Endothelial cell of umbilical vein (primary cell): Measurements from ENCODE around the gene ARMC3. TPM values are rescaled to one million over a fixed set of nuclear protein-coding genes. Genes with fewer than 3 reads are reported as not detected.

Experiments
- BruUV-seq: library from RNA; stranded (reverse); fragments of 400-500 nt; replicated peaks from 2 replicates; lab custom pipeline; 2021; lab: Mats Ljungman, UMichigan
- CTCF ChIA-PET: fragments of 300-600, 350-600 bp; sonication (Branson Sonifier 250); formaldehyde crosslinking; loops from one replicate; lab custom pipeline; 2021; ENCODE audit warnings: antibody characterized with exemption, inconsistent platforms; lab: Charles Lee
- POLR2A ChIA-PET: fragments of 300-600, 350-600 bp; sonication (Branson Sonifier 250); formaldehyde crosslinking; loops from one replicate; lab custom pipeline; 2021; ENCODE audit warnings: antibody characterized with exemption, inconsistent platforms; lab: Charles Lee
- DNase-seq: peaks from one replicate; pipeline ENCODE4 v3.0.0-alpha.2; 2011; ENCODE audit warnings: low read depth, low spot score
- FAIRE-seq: peaks from 2 replicates; lab custom pipeline; 2011; peaks lifted over from hg19 to GRCh38; lab: Jason Lieb, UNC
- H2AFZ ChIP-seq: 2 replicates; pipeline ENCODE4 v1.6.0; 2012; ENCODE audit warnings: low read depth, low read length, control low read depth, inconsistent platforms
- H3K27ac ChIP-seq: 2 replicates; pipeline ENCODE4 v1.5.1; 2011; ENCODE audit warnings: low read depth, mild to moderate bottlenecking, control low read depth, low read length, moderate library complexity; ENCODE audit not compliant: insufficient read depth
- H3K27me3 ChIP-seq, 2 experiments: 2 replicates each; pipeline versions ENCODE4 v1.6.0 to v1.6.1; 2011; ENCODE audit warnings: low read length in 2 of 2, mixed read lengths in 1 of 2; ENCODE audit not compliant: control insufficient read depth in 2 of 2, insufficient read depth in 2 of 2
- H3K36me3 ChIP-seq, 2 experiments: 2 replicates in 1 of 2; 3 replicates in 1 of 2; pipeline ENCODE4 v1.5.1; 2011; ENCODE audit warnings: low read length in 2 of 2, mild to moderate bottlenecking in 1 of 2, moderate library complexity in 1 of 2; ENCODE audit not compliant: control insufficient read depth in 2 of 2, insufficient read depth in 2 of 2; ENCODE audit errors: extremely low read depth in 1 of 2
- H3K4me1 ChIP-seq: 3 replicates; pipeline ENCODE4 v1.5.1; 2011; ENCODE audit warnings: mild to moderate bottlenecking, low read length; ENCODE audit not compliant: control insufficient read depth, insufficient read depth; ENCODE audit errors: extremely low read depth
- H3K4me2 ChIP-seq: 2 replicates; pipeline ENCODE4 v1.6.1; 2011; ENCODE audit warnings: low read length, control low read depth, mixed read lengths; ENCODE audit not compliant: insufficient read depth
- H3K4me3 ChIP-seq, 3 experiments: fragments of 200-600 bp in 1 of 3; sonication (generic), shearing (Covaris generic) in 1 of 3; replicated peaks in 1 of 3; 2 replicates each; pipeline ENCODE4 v1.5.1; 2011 to 2016; ENCODE audit warnings: control low read depth in 3 of 3, low read length in 3 of 3, mild to moderate bottlenecking in 2 of 3, inconsistent platforms in 1 of 3, low read depth in 1 of 3, moderate library complexity in 1 of 3; ENCODE audit not compliant: insufficient read depth in 1 of 3
- H3K79me2 ChIP-seq: 2 replicates; pipeline ENCODE4 v1.6.0; 2012; ENCODE audit warnings: low read length, inconsistent platforms; ENCODE audit not compliant: control insufficient read depth, insufficient read depth
- H3K9ac ChIP-seq: replicated peaks from 2 replicates; pipeline ENCODE3; 2011; ENCODE audit warnings: low read length, control low read depth; ENCODE audit not compliant: insufficient read depth; ENCODE audit errors: extremely low read depth
- H3K9me1 ChIP-seq: replicated peaks from 3 replicates; pipeline ENCODE4 v1.6.0; 2011; ENCODE audit warnings: mild to moderate bottlenecking, low read length; ENCODE audit not compliant: control insufficient read depth, insufficient read depth; ENCODE audit errors: extremely low read depth
- H3K9me3 ChIP-seq: replicated peaks from 2 replicates; pipeline ENCODE4 v1.5.1; 2012; ENCODE audit warnings: low read length, inconsistent platforms; ENCODE audit not compliant: control insufficient read depth, insufficient read depth
- H4K20me1 ChIP-seq: replicated peaks from 2 replicates; pipeline ENCODE3; 2011; ENCODE audit warnings: mild to moderate bottlenecking, low read length; ENCODE audit not compliant: control insufficient read depth, insufficient read depth; ENCODE audit errors: extremely low read depth
- CTCF ChIP-seq, 2 donors: IDR thresholded peaks; 1 replicate in 1 of 2; 2 replicates in 1 of 2; pipeline ENCODE4 v1.5.1; 2011; ENCODE audit warnings: low read length in 2 of 2, mild to moderate bottlenecking in 2 of 2, moderate library complexity in 2 of 2, control low read depth in 1 of 2, inconsistent platforms in 1 of 2, low read depth in 1 of 2; ENCODE audit not compliant: insufficient read depth in 1 of 2; ENCODE audit errors: extremely low read depth in 1 of 2
- EZH2 ChIP-seq: IDR thresholded peaks from 2 replicates; pipeline ENCODE4 v1.6.1; 2012; ENCODE audit warnings: borderline replicate concordance, low read depth, mild to moderate bottlenecking, moderate library complexity, low read length, inconsistent platforms; ENCODE audit not compliant: severe bottlenecking
- FOS ChIP-seq: IDR thresholded peaks from 2 replicates; pipeline ENCODE4 v1.6.1; 2011; ENCODE audit warnings: mild to moderate bottlenecking, low read length, moderate library complexity, borderline replicate concordance; ENCODE audit not compliant: insufficient read depth
- GATA2 ChIP-seq: IDR thresholded peaks from 2 replicates; pipeline ENCODE4 v1.7.0; 2011; ENCODE audit warnings: low read depth, mild to moderate bottlenecking, moderate library complexity, mixed read lengths, low read length; ENCODE audit not compliant: insufficient read length, insufficient read depth
- JUN ChIP-seq: IDR thresholded peaks from 2 replicates; pipeline ENCODE4 v1.6.1; 2011; ENCODE audit warnings: borderline replicate concordance, low read depth; ENCODE audit not compliant: insufficient read length, insufficient read depth
- MAX ChIP-seq: IDR thresholded peaks from 2 replicates; pipeline ENCODE4 v1.6.1; 2011; ENCODE audit not compliant: insufficient read depth, insufficient read length
- MYC ChIP-seq: IDR thresholded peaks from one replicate; pipeline ENCODE4 v1.6.1; 2011; ENCODE audit warnings: mild to moderate bottlenecking, low read depth, low read length
- POLR2A ChIP-seq: IDR thresholded peaks from 2 replicates; pipeline ENCODE4 v1.6.1; 2012; ENCODE audit warnings: low read depth, mild to moderate bottlenecking, control low read depth, low read length
- POLR2AphosphoS5 ChIP-seq: IDR thresholded peaks from 2 replicates; pipeline ENCODE4 v1.6.1; 2012; ENCODE audit warnings: low read depth, mild to moderate bottlenecking, control low read depth, low read length, moderate library complexity; ENCODE audit not compliant: insufficient read depth
- dilution Hi-C: fragments of 300-500 bp; cut with MboI; formaldehyde crosslinking; loops from one replicate; pipeline ENCODE4 v1.15.0; 2019; ENCODE audit warnings: low sequenced_read_pairs; ENCODE audit not compliant: extremely low pct_ligation_motif_present
- intact Hi-C: fragments of 100-400 bp; cut with micrococcal nuclease; formaldehyde crosslinking; loops from one replicate; pipeline ENCODE4 v1.10.0; 2022
- polyA plus RNA-seq, 4 experiments: library from polyadenylated mRNA; depleted of rRNA in 3 of 4; stranded (reverse) in 3 of 4; unstranded in 1 of 4; fragments of >200 nt; gene quantifications; 2 replicates each; pipeline versions ENCODE4 v1.2.1 to v1.2.3, GENCODE V29; 2011 to 2012; ENCODE audit warnings: missing spikeins in 1 of 4
- total RNA-seq: library from RNA; stranded (reverse); gene quantifications from 2 replicates; pipeline ENCODE4 v1.2.3, GENCODE V29; 2021

ARMC3 gene
- total and polyA plus RNA-seq, 2 donors (not counting 3 experiments of a cell fraction or from before 2014, with no cell fraction given), result not detected

GRCh38 chr10:22958338-22958737 lies 30.5 kb downstream of the ARMC3 start:
- no TSS peak for BruUV-seq
- Histone ChIP-seq H3K9ac (no peak overlapping the region), H2AFZ (no peak overlapping the region), H3K27me3 (peaks cover 0 to 2% of the 10 kb centered on the region in 2 experiments), H3K9me1 (peaks cover 3% of the 10 kb centered on the region), H3K9me3 (no peaks in the 10 kb centered on the region), H3K79me2 (no peaks in the 10 kb centered on the region), H3K4me2 (no peak overlapping the region), H4K20me1 (no peaks in the 10 kb centered on the region), H3K4me1 (no peaks in the 10 kb centered on the region), H3K27ac (no peak overlapping the region), H3K36me3 (no peaks in the 10 kb centered on the region), H3K4me3 (no peak overlapping the region)
- DNase-seq, result no peak
- POLR2A ChIA-PET, result no interaction called here
- dilution Hi-C loops (no loop called here), intact Hi-C loops (no loop called here)
- CTCF ChIA-PET, result no interaction called here
- no peak for FAIRE-seq
- TF ChIP-seq EZH2, result no peak
- TF ChIP-seq MAX, result no peak
- TF ChIP-seq POLR2AphosphoS5, result no peak
- no peak for TF ChIP-seq CTCF (IDR thresholded peaks at IDR 0.05; ENCODE audit: extremely low read depth in 1 of 2, insufficient read depth in 1 of 2, low read depth in 1 of 2, low read length in 2 of 2)
- TF ChIP-seq FOS, result no peak
- no peak for TF ChIP-seq POLR2A
- TF ChIP-seq GATA2, result no peak
- TF ChIP-seq JUN, result no peak
- TF ChIP-seq MYC, result no peak
